GM19193 (cell line): ENCODE data around the gene ZNF48.

Experiments used
- POLR2A ChIP-seq: IDR thresholded peaks from 4 replicates; pipeline ENCODE4 v1.6.1; 2011; ENCODE audit not compliant: insufficient read depth, insufficient read length; ENCODE audit errors: extremely low read depth

The ZNF48 gene

DNA sequence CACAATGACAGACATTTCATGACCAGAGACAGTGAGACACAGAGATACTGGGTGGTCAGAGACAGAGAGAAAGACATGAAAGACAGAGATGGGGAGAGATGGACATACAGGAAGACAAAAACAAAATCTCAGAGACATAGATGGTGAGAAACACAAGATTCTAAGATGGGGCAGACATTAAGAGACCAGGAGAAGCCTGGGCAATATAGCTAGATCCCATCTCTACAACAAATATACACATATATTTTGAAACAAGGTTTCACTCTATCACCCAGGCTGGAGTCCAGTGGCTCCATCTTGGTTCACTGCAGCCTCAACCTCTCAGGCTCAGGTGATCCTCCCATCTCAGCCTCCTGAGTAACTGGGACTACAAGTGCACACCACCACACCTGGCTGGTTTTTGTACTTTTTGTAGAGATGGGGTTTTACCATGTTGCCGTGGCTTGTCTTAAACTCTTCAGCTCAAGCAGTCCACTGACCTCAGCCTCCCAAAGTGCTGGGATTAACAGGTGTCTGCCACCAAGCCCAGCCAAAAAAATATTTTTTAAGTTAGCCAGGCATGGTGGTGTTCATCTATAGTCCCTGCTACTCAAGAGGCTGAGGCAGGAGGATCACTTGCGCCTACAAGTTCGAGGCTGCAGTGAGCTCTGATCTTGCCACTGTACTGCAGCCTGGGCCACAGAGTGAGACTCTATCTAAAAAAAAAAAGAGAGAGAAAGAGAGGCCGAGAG is 15.0 kb upstream of the ZNF48 start:
- TF ChIP-seq POLR2A, result no peak

DNA sequence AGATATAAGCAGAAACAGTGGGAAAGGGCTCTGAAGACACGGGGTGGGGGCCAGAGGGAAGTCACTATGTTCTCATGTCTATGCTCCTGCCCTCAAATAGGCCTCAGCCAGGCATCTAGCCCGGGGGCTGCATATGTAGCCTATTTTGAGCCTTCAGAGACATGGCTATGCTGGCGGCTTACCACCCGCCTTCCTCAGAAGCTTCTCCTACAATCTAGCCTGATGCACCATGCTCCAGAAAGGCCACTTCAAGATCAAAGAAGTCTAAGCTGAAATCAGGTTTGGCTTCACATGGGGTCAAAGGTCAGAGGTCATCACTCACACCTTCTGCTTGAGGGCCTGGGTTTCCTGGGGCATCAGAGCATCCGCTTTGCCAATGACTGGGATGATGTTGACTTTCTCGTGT is 14.4 kb upstream of the ZNF48 start:
- TF ChIP-seq POLR2A, result no peak

DNA sequence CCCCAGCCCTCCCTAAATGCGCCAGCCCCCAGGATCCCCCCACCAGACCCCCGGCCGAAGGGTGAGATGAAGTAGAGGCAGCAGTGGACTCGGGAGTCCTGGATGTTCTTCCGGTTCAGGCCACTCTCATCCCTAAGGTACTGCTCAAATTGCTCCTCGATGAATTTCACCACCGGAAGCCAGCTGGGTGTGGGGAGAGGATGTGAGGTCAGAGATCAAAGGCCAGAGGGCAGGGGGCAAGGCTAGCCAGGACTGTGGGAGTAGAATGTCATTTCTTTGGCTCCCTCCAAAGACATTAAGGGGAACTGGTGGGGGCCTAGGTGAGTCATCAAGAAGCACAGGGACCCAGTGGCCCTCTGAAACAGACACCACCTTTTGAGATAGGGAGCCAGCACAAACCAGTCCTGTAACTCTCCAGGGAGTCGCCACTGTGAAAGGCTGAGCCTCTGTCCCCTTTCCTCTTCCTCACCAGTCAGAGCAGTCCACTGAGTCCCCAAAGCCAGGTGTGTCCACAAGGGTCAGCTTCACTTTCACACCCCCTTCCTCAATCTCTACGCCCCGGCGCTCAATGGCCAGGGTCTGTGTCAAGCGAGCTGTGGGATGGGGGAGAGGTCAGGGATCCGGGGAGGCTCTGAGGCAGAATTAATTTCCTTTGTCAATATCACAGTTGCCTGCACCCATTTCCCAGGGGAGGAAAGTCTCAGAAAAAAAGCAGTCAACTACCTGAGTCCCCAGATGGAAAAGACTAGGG is 13.8 kb upstream of the ZNF48 start:
- TF ChIP-seq POLR2A, result no peak

DNA sequence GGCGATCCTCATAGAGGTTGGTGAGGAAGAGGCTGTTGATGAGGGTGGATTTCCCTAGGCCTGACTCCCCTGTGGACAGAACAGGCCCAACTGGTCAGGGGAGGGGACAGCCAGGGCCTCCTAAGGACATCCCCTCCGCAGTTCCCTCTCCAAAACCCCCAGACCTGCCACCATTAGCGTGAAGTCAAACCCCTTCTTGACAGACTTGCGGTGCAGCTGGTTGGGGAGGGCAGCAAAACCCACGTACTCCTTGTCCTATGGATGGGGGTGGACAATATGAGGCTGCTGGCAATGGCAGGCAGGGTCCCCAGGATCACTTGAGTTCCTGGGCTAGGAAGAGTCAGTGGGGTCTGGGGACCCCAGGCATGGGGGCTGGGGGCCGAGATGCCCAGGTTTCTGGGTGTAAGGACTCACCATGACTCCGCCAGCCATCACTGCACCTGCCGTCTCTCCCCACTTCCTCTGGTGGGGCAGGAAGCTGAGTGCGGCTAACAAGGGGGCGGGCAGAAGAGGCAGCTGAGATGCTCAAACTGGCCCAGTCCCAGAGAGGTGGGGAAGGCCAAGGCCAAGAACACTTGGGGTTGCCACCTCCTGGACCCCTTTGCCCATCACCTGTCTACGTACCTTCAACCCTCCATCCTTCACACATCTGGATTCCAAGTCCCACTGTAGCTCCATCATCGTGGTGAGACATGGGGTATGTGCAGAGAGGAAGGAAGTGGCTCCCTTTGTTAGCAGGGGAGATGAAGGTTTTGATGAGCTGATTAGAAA is 12.9 kb upstream of the ZNF48 start, which contains the start of gene SEPTIN1:
Gene SEPTIN1, minus strand, starts transcription at position 451 of the 771 bp plus-strand sequence. Its CDS starts 19 bp downstream, at position 432.
- TF ChIP-seq POLR2A, result peak; percentile 83

DNA sequence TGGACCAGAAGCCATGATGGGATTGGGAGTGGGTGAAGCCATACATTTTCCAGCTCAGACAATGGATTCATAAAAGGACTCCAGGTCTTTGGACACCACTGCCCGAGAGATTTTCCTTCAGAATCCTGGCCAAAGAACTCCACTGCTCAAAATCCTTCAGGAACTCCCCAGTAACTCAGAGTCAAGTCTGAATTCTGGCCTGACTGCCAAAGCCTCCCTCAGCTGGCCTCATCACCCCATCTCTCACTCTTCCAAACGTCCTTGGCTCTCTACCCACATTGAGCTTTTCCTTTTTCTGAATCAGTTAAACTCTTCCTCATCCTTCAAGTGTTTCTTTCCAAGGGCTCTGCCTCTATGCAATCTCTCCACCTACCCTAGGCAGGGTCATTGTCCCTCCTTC is 11.7 kb upstream of the ZNF48 start:
- no peak for TF ChIP-seq POLR2A

DNA sequence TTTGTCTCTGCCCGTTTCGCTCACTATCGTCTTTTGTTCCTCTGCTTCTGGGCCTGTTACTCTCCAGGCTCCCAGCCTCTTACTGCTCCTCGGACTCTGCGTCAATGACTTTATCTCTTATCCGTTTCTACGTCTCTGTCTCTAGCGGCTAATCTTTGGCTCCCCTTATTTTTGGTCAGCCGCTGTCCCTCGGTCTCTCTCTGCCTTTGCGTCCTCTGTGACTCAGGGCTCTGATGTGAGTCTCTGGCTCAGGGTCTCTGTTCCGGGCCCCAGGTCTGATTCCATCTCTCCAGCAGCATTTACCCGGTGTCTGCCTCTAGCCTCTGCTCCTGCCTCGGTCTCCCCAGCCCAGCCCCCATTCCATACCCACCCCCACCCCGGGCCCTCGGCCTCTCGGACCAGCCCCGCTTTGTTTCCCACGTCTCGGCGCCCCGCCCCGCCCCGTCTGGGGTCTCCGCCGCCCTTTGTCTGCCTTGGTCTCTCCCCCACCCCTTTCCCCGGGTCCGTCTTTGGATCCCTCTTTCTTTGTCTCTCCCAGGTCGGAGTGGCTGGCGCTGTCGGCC is 547 bp upstream of the ZNF48 start:
- no peak for TF ChIP-seq POLR2A

DNA sequence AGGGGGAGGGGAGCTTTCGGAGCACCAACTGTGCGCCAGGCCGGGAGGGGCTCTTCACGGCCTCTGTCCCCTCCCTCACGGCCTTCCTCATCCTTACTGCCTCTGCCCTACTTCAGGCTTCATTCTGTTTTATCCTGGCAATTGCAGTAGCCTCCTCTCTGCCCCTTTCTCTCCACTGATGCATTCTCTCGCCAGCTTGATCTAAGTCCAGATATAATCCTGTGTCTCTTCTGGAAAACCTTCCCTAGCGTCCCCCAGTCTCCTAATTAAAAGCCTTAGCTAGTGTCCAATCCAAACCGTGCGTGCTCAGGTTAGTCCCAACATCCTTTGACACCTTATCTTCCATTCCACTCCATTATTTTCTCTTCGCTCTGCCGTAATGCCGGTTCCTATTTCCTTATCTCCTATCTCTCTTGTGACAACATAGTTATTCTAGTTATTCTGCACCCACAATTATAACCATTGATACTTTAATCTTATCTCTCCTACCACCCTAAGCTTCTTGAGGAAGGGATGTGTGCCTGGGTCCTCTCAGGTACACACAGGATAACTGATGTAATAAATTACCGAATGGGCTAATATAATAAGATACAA is 869 bp downstream of the ZNF48 start:
- no peak for TF ChIP-seq POLR2A

DNA sequence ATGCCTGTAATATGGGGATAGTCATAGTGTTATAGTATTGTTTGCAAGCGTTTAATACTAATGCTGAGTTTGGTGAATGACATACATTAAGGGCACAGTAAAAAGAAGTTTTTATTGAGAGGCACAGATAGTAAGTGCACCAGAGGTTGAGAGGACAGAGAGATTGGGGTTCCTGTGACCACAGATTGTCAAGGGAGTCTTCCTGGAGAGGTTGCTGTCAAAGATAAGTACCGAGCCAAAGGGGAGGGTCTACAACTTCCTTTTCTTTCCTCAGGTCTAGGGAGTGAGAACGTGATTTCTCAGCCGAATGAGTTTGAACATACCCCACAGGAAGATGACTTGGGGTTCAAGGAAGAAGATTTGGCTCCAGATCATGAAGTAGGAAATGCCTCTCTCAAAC is 1.8 kb downstream of the ZNF48 start:
- no peak for TF ChIP-seq POLR2A

DNA sequence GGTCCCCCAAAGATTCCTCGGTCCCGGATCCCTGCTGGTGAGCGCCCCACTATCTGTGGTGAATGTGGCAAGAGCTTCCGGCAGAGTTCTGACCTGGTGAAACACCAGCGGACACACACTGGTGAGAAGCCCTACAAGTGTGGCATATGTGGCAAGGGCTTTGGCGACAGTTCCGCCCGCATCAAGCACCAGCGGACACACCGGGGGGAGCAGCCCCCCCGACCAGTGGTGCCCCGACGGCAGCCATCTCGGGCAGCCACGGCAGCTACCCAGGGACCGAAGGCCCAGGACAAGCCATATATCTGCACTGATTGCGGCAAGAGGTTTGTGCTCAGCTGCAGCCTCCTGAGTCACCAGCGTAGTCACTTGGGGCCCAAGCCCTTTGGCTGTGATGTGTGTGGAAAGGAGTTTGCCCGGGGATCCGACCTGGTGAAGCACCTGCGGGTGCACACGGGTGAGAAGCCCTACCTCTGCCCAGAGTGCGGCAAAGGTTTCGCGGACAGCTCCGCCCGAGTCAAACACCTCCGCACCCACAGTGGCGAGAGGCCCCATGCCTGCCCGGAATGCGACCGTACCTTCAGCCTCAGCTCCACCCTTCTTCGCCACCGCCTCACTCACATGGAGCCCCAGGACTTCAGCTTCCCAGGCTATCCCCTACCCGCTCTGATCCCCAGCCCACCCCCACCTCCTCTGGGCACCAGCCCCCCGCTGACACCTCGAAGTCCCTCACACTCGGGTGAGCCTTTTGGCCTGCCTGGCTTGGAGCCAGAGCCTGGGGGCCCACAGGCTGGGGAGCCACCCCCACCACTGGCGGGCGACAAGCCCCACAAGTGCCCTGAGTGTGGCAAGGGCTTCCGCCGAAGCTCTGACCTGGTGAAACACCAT is 2.8 kb downstream of the ZNF48 start:
- no peak for TF ChIP-seq POLR2A

DNA sequence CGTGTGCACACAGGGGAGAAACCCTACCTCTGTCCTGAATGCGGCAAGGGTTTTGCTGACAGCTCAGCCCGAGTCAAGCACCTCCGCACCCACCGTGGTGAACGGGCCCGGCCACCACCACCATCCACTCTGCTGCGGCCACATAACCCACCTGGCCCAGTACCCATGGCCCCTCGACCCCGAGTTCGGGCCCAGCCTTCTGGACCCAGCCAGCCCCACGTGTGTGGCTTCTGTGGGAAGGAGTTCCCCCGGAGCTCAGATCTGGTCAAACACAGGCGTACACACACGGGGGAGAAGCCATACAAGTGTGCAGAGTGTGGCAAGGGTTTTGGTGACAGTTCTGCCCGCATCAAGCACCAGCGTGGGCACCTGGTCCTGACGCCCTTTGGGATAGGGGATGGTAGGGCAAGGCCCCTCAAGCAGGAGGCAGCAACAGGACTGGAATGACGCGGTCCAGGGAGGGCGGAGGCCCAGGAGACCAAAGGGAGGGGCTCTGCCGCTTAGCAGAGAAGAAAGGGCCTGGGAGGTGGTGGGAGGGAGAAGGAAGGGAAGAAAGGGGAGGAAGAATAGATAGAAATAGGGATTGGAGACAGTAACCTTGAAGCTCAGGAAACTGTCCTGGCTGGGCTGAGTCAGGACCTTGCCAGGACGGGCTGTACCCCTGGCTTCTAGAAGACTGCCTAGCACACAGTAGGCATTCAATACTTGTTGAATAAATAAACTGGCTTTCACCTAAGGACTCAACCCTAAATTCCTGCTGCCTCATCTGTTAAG is 3.6 kb downstream of the ZNF48 start:
- no peak for TF ChIP-seq POLR2A

DNA sequence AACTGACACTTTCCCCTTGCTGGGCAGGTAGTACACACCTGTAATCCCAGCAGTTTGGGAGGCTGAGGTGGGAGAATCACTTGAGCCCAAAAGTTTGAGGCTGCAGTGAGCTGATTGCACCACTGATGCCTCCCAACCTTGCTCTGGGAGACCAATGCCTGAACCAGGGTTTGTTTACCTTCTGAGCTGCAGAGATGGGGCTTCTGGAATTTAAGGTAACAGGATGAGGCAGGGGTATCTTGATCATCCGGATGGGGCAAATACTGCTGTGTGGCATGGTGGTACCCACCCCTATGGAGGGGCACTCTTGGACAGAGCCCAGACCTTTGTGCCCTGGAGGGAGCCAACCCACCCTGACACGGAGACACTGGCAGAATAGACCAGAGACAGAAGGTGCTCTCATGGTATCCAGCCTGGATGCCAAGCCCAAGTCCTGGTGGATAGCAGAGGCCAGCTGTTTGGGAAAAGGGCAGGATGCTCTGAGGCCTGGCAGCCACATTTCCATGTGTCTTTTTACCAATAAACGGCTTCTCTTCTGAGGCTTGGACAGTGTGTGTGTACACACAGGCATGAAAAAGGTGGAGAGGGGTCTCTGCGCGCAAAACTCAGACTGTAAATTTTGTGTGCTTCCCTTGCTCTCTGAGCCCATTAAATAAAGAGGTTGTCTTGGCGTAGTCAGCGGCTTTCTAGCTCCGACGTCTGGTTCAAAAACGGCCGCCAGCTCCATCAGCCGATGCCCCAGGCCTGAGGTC is 4.4 kb downstream of the ZNF48 start:
- TF ChIP-seq POLR2A, result no peak

DNA sequence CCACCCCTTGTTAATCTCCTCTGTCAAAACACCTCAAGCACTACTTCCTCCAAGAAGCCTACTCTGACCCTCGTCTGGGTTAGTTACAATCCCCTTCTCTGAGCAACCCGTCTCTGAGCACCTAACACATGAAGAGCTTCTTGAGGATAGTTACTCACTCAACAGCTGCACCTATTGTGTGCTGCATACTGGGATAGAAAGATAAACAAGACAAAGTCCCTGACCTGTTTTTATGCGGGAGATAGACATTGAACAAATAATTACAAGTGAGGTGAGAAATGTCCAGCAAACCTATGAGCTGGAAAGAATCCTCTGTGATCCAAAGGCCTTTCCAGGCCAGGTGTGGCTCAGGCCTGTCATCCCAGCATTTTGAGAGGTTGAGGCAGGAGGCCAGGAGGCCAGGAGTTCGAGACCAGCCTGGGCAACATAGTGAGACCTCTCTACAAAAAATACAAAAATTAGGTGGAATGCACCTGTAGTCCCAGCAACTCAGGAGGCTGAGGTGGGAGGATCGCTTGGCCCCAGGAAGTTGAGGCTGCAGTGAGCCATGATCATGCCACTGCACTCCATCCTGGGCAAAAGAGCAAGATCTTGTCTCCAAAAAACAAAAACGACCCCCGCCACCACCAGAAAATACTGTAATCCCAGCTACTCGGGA is 6.7 kb downstream of the ZNF48 start:
- no peak for TF ChIP-seq POLR2A
